ENCODE measurements around the gene FAU. TPM values are rescaled to one million over a fixed set of nuclear protein-coding genes. Genes with fewer than 3 reads are reported as not detected.

The FAU gene
- total and polyA plus RNA-seq, 4 donors: 334 to 1,580 (median 978) TPM

DNA sequence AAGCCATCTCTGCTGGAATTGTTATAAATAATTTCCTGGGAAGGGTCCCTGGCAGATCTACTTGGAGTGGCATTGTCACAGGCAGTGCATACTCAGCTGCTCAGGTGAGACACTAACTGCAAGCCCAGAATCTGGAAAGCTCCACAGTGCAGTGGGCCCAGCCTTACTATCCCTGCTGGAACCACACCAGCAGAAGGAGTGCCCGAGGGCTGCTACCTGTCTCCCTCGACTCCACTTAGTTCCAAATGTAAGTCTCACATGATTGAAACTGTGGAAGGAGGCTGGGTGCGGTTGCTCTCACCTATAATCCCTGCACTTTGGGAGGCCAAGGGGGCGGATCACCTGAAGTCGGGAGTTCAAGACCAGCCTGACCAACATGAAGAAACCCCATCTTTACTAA is 26.7 kb upstream of the FAU start:
- DNase-seq (no peak), ATAC-seq (ENCODE audit: insufficient read depth, low FRiP score) (no peak)
- Histone ChIP-seq H3K9ac (ENCODE audit: insufficient read depth in 1 of 2, low read length in 2 of 2) (no peak overlapping the region), H3K4me1 (ENCODE audit: control insufficient read depth in 5 of 5, insufficient read depth in 5 of 5, low read length in 5 of 5) (peaks cover 0 to 6% (median 3%) of the 10 kb centered on the region in 5 donors), H3K27ac (ENCODE audit: low read depth in 1 of 2, low read length in 1 of 2) (no peak overlapping the region), H3K4me3 (no peak overlapping the region), H3K27me3 (ENCODE audit: control insufficient read depth in 3 of 3, insufficient read depth in 3 of 3, low read length in 2 of 3) (no peaks in the 10 kb centered on the region), H3K9me3 (ENCODE audit: control insufficient read depth in 4 of 4, insufficient read depth in 3 of 4, low read length in 3 of 4) (no peaks in the 10 kb centered on the region), H3K36me3 (ENCODE audit: control insufficient read depth in 4 of 4, insufficient read depth in 4 of 4, low read length in 4 of 4) (no peaks in the 10 kb centered on the region)
- TF ChIP-seq, protein P1, sequence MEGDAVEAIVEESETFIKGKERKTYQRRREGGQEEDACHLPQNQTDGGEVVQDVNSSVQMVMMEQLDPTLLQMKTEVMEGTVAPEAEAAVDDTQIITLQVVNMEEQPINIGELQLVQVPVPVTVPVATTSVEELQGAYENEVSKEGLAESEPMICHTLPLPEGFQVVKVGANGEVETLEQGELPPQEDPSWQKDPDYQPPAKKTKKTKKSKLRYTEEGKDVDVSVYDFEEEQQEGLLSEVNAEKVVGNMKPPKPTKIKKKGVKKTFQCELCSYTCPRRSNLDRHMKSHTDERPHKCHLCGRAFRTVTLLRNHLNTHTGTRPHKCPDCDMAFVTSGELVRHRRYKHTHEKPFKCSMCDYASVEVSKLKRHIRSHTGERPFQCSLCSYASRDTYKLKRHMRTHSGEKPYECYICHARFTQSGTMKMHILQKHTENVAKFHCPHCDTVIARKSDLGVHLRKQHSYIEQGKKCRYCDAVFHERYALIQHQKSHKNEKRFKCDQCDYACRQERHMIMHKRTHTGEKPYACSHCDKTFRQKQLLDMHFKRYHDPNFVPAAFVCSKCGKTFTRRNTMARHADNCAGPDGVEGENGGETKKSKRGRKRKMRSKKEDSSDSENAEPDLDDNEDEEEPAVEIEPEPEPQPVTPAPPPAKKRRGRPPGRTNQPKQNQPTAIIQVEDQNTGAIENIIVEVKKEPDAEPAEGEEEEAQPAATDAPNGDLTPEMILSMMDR (IDR thresholded peaks at IDR 0.05; ENCODE audit: control extremely low read depth, extremely low read depth): no peak
- 84 to 93% methylated on average over 5 of the region's 5 CpGs for WGBS, 2 donors

DNA sequence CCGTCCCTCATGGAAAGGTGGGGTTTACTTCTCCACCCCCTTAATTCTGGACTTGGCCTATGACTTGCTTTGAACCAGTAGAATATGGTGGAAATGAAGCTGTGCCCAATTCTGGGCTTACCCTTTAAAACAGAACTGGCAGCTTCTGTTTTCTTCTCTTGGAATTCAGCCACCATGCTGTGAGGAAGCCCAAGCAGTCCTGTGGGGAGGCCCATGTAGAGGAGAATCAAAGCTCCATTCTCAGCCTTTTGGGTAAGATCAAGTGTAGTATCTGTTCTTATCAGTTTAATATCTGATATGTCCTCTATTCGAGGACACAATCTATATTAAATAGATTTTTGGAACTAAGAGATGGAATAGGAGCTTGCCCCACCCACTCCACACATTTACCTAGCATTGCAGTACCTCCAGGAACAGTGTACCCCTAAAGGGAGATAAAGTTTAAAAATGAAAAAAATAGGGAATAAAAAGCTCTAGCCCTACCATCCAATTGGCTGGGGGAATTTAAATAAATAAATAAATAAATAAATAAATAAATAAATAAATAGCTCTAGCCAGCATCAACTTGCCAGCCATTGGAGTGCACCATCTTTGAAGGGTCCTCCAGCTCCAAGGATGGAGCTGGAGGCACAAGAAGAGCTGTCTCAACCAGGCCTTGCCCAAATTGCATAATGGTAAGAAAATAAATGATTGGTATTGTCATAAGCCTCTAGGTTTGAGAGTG is 25.6 kb upstream of the FAU start:
- DNase-seq (no peak), ATAC-seq (ENCODE audit: insufficient read depth, low FRiP score) (no peak)
- no peaks in the 10 kb centered on the region for H3K27me3 ChIP-seq (ENCODE audit: control insufficient read depth in 3 of 3, insufficient read depth in 3 of 3, low read length in 2 of 3)
- H3K9me3 ChIP-seq (ENCODE audit: control insufficient read depth in 4 of 4, insufficient read depth in 3 of 4, low read length in 3 of 4): no peaks in the 10 kb centered on the region
- H3K36me3 ChIP-seq (ENCODE audit: control insufficient read depth in 4 of 4, insufficient read depth in 4 of 4, low read length in 4 of 4): no peaks in the 10 kb centered on the region
- H3K4me1 ChIP-seq (ENCODE audit: control insufficient read depth in 5 of 5, insufficient read depth in 5 of 5, low read length in 5 of 5): peaks cover 0 to 6% (median 3%) of the 10 kb centered on the region in 5 donors
- TF ChIP-seq, protein P1 (IDR thresholded peaks at IDR 0.05; ENCODE audit: control extremely low read depth, extremely low read depth): no peak
- no peak overlapping the region for H3K9ac ChIP-seq (ENCODE audit: insufficient read depth in 1 of 2, low read length in 2 of 2)
- no peak overlapping the region for H3K27ac ChIP-seq (ENCODE audit: low read depth in 1 of 2, low read length in 1 of 2)
- WGBS, 2 donors: 91 to 94% methylated on average over 2 of the region's 2 CpGs
- H3K4me3 ChIP-seq: no peak overlapping the region

DNA sequence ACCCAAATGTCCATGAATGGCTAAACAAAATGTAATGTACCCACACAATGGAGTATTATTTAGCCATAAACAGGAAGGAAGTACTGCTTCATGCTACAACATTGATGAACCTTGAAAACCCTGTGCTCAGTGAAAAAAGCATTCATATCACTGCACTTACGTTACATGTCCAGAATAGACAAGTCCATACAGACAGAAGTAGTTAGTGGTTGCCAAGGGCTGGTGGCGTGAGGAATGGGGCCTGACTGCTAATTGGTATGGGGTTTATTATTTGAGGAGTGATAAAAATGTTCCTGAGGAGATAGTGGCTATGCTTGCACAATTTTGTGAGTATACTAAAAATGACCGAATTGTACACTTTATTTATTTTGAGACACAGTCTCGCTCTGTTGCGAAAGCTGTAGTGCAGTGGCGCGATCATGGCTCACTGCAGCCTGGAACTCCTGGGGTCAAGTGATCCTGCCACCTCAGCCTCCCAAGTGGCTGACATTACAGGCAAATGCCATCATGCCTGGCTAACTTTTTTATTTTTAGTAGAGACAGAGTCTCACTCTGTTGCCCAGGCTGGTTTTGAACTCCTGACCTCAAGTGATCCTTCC is 20.1 kb upstream of the FAU start:
- TF ChIP-seq, protein P1 (IDR thresholded peaks at IDR 0.05; ENCODE audit: control extremely low read depth, extremely low read depth): no peak
- H3K9ac ChIP-seq (ENCODE audit: insufficient read depth in 1 of 2, low read length in 2 of 2): no peak overlapping the region
- 66% methylated on average over 7 of the region's 7 CpGs for WGBS, 2 donors
- H3K27ac ChIP-seq (ENCODE audit: low read depth in 1 of 2, low read length in 1 of 2): no peak overlapping the region
- H3K9me3 ChIP-seq (ENCODE audit: control insufficient read depth in 4 of 4, insufficient read depth in 3 of 4, low read length in 3 of 4): no peaks in the 10 kb centered on the region
- H3K36me3 ChIP-seq (ENCODE audit: control insufficient read depth in 4 of 4, insufficient read depth in 4 of 4, low read length in 4 of 4): no peaks in the 10 kb centered on the region
- H3K4me3 ChIP-seq: no peak overlapping the region
- no peak for DNase-seq
- ATAC-seq (ENCODE audit: insufficient read depth, low FRiP score): no peak
- H3K4me1 ChIP-seq (ENCODE audit: control insufficient read depth in 5 of 5, insufficient read depth in 5 of 5, low read length in 5 of 5): no peaks in the 10 kb centered on the region
- H3K27me3 ChIP-seq (ENCODE audit: control insufficient read depth in 3 of 3, insufficient read depth in 3 of 3, low read length in 2 of 3): no peaks in the 10 kb centered on the region
